SK-N-SH treated with all-trans-retinoic acid at 6 μM for 48 hours (cell line): ENCODE measurements around the gene CTIF.

Source experiments
- ATAC-seq: fragments of 200-7000 bp; cut with Tn5 transposase; 3 replicates; pipeline ENCODE4 v1.9.1; 2020; ENCODE audit warnings: mild to moderate bottlenecking, moderate library complexity
- CSDC2 ChIP-seq: fragments of 250-450 bp; sonication (Bioruptor Pico); IDR thresholded peaks from 2 replicates; pipeline ENCODE4 v1.5.0; 2020; ENCODE audit warnings: mild to moderate bottlenecking, moderate library complexity
- CSRNP3 ChIP-seq: fragments of 250-450 bp; sonication (Bioruptor Pico); IDR thresholded peaks from 2 replicates; pipeline ENCODE4 v1.5.1; 2021; ENCODE audit warnings: mild to moderate bottlenecking, moderate library complexity
- ESRRG ChIP-seq: fragments of 250-450 bp; sonication (Bioruptor Pico); IDR thresholded peaks from 2 replicates; pipeline ENCODE4 v1.6.1; 2021; ENCODE audit warnings: mild to moderate bottlenecking
- GLIS3 ChIP-seq: fragments of 250-450 bp; sonication (Bioruptor Pico); IDR thresholded peaks from 2 replicates; pipeline ENCODE4 v1.5.0; 2020; ENCODE audit warnings: mild to moderate bottlenecking, moderate library complexity
- OSR1 ChIP-seq: fragments of 250-450 bp; sonication (Bioruptor Pico); IDR thresholded peaks from 2 replicates; pipeline ENCODE4 v1.8.0; 2022; ENCODE audit warnings: moderate library complexity, mild to moderate bottlenecking, inconsistent platforms
- PPARA ChIP-seq: fragments of 250-450 bp; sonication (Bioruptor Pico); IDR thresholded peaks from 2 replicates; pipeline ENCODE4 v1.5.0; 2020; ENCODE audit warnings: mild to moderate bottlenecking, borderline replicate concordance
- SNAI2 ChIP-seq: fragments of 250-450 bp; sonication (Bioruptor Pico); IDR thresholded peaks from 2 replicates; pipeline ENCODE4 v1.5.0; 2020; ENCODE audit warnings: mild to moderate bottlenecking, moderate library complexity
- TOX ChIP-seq: fragments of 250-450 bp; sonication (Bioruptor Pico); IDR thresholded peaks from 2 replicates; pipeline ENCODE4 v1.8.0; 2021; ENCODE audit warnings: mild to moderate bottlenecking, moderate library complexity, borderline replicate concordance
- ZC3H10 ChIP-seq: fragments of 250-450 bp; sonication (Bioruptor Pico); IDR thresholded peaks from 2 replicates; pipeline ENCODE4 v1.5.1; 2021; ENCODE audit warnings: mild to moderate bottlenecking, moderate library complexity
- ZFP3 ChIP-seq: fragments of 250-450 bp; sonication (Bioruptor Pico); IDR thresholded peaks from 2 replicates; pipeline ENCODE4 v1.5.0; 2020; ENCODE audit warnings: mild to moderate bottlenecking, moderate library complexity
- ZFP30 ChIP-seq: fragments of 450-650 bp; formaldehyde crosslinking; IDR thresholded peaks from 2 replicates; pipeline ENCODE4 v1.5.0; 2022; ENCODE audit warnings: mild to moderate bottlenecking, moderate library complexity
- ZNF70 ChIP-seq: fragments of 450-650 bp; formaldehyde crosslinking; IDR thresholded peaks from 2 replicates; pipeline ENCODE4 v1.5.0; 2020; ENCODE audit warnings: mild to moderate bottlenecking, moderate library complexity
- ZNF8 ChIP-seq: fragments of 450-650 bp; formaldehyde crosslinking; IDR thresholded peaks from 2 replicates; pipeline ENCODE4 v1.5.0; 2020; ENCODE audit warnings: mild to moderate bottlenecking, moderate library complexity
- TF ChIP-seq, protein P1 (sequence below): fragments of 250-450 bp; sonication (Bioruptor Pico); IDR thresholded peaks from 2 replicates; pipeline ENCODE4 v1.5.0; 2020; ENCODE audit warnings: mild to moderate bottlenecking, moderate library complexity
- TF ChIP-seq, protein P2 (sequence below): fragments of 250-450 bp; sonication (Bioruptor Pico); IDR thresholded peaks from 2 replicates; pipeline ENCODE4 v1.5.1; 2020; ENCODE audit warnings: low read depth, mild to moderate bottlenecking, moderate library complexity
- TF ChIP-seq, protein P3 (sequence below): fragments of 250-450 bp; sonication (Bioruptor Pico); IDR thresholded peaks from 2 replicates; pipeline ENCODE4 v1.8.0; 2021; ENCODE audit warnings: low read depth, mild to moderate bottlenecking, moderate library complexity, borderline replicate concordance

CTIF gene

GRCh38 chr18:48828691-48829442 lies 290.0 kb downstream of the CTIF start:
- ATAC-seq, result peak; percentile 31
- no peak for TF ChIP-seq TOX (CRISPR knock-in tag)
- TF ChIP-seq, protein P1, sequence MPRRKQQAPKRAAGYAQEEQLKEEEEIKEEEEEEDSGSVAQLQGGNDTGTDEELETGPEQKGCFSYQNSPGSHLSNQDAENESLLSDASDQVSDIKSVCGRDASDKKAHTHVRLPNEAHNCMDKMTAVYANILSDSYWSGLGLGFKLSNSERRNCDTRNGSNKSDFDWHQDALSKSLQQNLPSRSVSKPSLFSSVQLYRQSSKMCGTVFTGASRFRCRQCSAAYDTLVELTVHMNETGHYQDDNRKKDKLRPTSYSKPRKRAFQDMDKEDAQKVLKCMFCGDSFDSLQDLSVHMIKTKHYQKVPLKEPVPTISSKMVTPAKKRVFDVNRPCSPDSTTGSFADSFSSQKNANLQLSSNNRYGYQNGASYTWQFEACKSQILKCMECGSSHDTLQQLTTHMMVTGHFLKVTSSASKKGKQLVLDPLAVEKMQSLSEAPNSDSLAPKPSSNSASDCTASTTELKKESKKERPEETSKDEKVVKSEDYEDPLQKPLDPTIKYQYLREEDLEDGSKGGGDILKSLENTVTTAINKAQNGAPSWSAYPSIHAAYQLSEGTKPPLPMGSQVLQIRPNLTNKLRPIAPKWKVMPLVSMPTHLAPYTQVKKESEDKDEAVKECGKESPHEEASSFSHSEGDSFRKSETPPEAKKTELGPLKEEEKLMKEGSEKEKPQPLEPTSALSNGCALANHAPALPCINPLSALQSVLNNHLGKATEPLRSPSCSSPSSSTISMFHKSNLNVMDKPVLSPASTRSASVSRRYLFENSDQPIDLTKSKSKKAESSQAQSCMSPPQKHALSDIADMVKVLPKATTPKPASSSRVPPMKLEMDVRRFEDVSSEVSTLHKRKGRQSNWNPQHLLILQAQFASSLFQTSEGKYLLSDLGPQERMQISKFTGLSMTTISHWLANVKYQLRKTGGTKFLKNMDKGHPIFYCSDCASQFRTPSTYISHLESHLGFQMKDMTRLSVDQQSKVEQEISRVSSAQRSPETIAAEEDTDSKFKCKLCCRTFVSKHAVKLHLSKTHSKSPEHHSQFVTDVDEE (CRISPR knock-in tag), result peak; percentile 24; the same call in 1 of the 2 replicates

GRCh38 chr18:48829443-48830149 lies 290.8 kb downstream of the CTIF start:
- TF ChIP-seq ESRRG (CRISPR knock-in tag) (no peak), ZFP3 (CRISPR knock-in tag) (no peak), CSRNP3 (CRISPR knock-in tag) (no peak), TOX (CRISPR knock-in tag) (no peak), ZFP30 (no peak), ZC3H10 (no peak)
- TF ChIP-seq, protein P1 (CRISPR knock-in tag), result no peak
- ATAC-seq, result no peak

- TF ChIP-seq, protein P2, sequence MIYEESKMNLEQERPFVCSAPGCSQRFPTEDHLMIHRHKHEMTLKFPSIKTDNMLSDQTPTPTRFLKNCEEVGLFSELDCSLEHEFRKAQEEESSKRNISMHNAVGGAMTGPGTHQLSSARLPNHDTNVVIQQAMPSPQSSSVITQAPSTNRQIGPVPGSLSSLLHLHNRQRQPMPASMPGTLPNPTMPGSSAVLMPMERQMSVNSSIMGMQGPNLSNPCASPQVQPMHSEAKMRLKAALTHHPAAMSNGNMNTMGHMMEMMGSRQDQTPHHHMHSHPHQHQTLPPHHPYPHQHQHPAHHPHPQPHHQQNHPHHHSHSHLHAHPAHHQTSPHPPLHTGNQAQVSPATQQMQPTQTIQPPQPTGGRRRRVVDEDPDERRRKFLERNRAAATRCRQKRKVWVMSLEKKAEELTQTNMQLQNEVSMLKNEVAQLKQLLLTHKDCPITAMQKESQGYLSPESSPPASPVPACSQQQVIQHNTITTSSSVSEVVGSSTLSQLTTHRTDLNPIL (CRISPR knock-in tag), result no peak
- no peak for TF ChIP-seq GLIS3 (CRISPR knock-in tag)
- TF ChIP-seq CSDC2 (CRISPR knock-in tag), result no peak
- no peak for TF ChIP-seq ESRRG (CRISPR knock-in tag)
- no peak for TF ChIP-seq OSR1
- TF ChIP-seq ZFP30, result no peak
- no peak for TF ChIP-seq PPARA (CRISPR knock-in tag)
- TF ChIP-seq, protein P1 (CRISPR knock-in tag), result no peak
- TF ChIP-seq ZNF8 (CRISPR knock-in tag), result no peak
- TF ChIP-seq, protein P3, sequence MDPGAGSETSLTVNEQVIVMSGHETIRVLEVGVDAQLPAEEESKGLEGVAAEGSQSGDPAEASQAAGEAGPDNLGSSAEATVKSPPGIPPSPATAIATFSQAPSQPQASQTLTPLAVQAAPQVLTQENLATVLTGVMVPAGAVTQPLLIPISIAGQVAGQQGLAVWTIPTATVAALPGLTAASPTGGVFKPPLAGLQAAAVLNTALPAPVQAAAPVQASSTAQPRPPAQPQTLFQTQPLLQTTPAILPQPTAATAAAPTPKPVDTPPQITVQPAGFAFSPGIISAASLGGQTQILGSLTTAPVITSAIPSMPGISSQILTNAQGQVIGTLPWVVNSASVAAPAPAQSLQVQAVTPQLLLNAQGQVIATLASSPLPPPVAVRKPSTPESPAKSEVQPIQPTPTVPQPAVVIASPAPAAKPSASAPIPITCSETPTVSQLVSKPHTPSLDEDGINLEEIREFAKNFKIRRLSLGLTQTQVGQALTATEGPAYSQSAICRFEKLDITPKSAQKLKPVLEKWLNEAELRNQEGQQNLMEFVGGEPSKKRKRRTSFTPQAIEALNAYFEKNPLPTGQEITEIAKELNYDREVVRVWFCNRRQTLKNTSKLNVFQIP (CRISPR knock-in tag), result no peak
- no peak for TF ChIP-seq ZNF70 (CRISPR knock-in tag)
- TF ChIP-seq ZFP3 (CRISPR knock-in tag), result no peak
- TF ChIP-seq SNAI2 (CRISPR knock-in tag), result no peak
- no peak for ATAC-seq
Measured at GRCh38 chr18:48831113-48831759, 292.4 kb downstream of the CTIF start.
